ENCODE results near the gene THUMPD1.

THUMPD1 gene

DNA sequence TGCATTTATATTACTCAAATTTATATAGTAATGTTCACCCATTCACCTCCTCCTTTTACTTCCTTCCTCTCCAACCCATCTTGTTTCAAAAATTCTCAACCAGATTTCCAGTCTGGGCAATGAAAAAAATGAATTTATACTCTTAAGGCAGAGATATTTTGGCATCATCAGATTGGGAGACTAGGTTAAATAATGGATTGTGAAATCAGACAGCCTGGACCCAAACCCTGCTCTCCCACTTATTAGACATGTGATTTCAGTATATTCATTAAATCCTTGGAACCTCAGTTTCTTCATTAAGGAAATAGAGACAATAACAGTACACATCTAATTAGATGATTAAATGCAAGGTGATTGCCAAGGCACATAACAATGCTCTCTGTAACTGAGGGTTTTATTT lies 52.0 kb downstream of the THUMPD1 start:
- no peak for DNase-seq

DNA sequence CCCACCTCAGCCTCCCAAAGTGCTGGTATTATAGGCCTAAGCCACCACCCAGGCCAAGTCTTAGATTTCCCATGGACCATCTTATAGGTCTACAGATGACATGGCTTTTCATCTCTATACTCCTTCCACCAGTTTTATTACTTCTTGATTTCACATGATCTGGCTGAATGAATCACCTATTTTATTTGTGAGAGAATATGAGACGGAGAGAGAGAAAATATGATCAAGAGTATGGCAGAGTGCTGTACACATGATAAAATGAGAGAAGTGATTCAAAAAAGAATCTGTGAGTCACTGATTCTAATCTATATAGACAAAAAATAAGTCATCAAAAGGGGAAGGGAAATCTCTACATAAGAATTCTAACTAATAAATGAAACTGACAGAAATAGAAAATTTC lies 57.8 kb downstream of the THUMPD1 start:
- no peak for DNase-seq

Data from NCI-H187 (cell line).